ENCODE measurements around the gene HSPB1.

DNA sequence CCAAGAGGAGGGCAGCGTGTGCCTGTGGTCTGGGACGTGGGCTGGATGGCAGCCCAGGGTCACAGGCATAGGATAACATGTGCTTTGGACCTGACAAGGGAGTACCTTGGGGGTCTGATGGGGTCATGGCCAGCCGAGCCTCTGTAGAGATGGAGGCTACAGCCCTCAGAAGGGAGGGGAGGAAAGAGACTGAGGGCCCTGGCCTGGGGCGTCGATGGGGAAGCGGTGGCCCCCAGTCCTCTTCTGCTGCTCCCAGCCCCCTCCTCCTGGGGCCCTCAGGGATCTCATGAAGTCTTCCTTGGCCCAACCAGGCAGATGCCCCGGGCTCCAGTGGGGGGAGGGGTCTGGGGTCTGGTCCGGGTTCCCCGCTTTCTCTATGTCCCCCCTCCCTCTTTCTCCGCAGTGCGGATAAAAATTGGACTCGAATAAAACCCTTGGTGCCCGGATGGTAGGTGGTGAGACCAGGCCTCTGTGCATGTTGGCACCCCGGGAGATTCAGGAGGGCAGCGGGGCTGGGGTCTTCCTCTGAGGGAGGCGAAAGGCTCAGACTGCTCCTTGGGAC, 15.6 kb upstream of the HSPB1 start:
- TF ChIP-seq CTCF (IDR thresholded peaks at IDR 0.05) (no peak), POLR2A (IDR thresholded peaks at IDR 0.05) (no peak)
